Fibroblast of lung (primary cell): Measurements from ENCODE around the gene MEGF9. TPM values are rescaled to one million over a fixed set of nuclear protein-coding genes. Genes with fewer than 3 reads are reported as not detected.

Experiments used
- DNase-seq, 2 donors: peaks; one replicate each; pipeline versions ENCODE4 v3.0.0 to v3.0.0-alpha.2; 2010; ENCODE audit warnings: low read depth in 2 of 2
- H2AFZ ChIP-seq: 2 replicates; pipeline ENCODE4 v1.5.1; 2012; ENCODE audit warnings: low read length, control low read depth, inconsistent platforms
- H3K27ac ChIP-seq: 2 replicates; pipeline ENCODE4 v1.5.1; 2011; ENCODE audit warnings: low read length, control low read depth; ENCODE audit not compliant: insufficient read depth
- H3K27me3 ChIP-seq: 2 replicates; pipeline ENCODE4 v1.5.1; 2011; ENCODE audit warnings: mild to moderate bottlenecking, low read length; ENCODE audit not compliant: control insufficient read depth, insufficient read depth
- H3K36me3 ChIP-seq: 2 replicates; pipeline ENCODE4 v1.5.1; 2011; ENCODE audit warnings: low read length; ENCODE audit not compliant: control insufficient read depth, insufficient read depth
- H3K4me1 ChIP-seq: 2 replicates; pipeline ENCODE4 v1.5.1; 2011; ENCODE audit warnings: low read length; ENCODE audit not compliant: control insufficient read depth, insufficient read depth; ENCODE audit errors: extremely low read depth
- H3K4me2 ChIP-seq: 2 replicates; pipeline ENCODE4 v1.5.1; 2011; ENCODE audit warnings: low read length, control low read depth; ENCODE audit not compliant: insufficient read depth; ENCODE audit errors: extremely low read depth
- H3K4me3 ChIP-seq, 4 experiments: fragments of 200-600 bp in 1 of 4; sonication (generic) in 1 of 4; replicated peaks in 1 of 4; 2 replicates each; pipeline ENCODE4 v1.5.1; 2011 to 2016; ENCODE audit warnings: low read length in 4 of 4, low read depth in 3 of 4, mild to moderate bottlenecking in 3 of 4, control low read depth in 2 of 4, inconsistent platforms in 1 of 4, mixed read lengths in 1 of 4; ENCODE audit not compliant: insufficient read depth in 1 of 4; ENCODE audit errors: control extremely low read depth in 1 of 4
- H3K79me2 ChIP-seq: 2 replicates; pipeline ENCODE4 v1.5.1; 2012; ENCODE audit warnings: mild to moderate bottlenecking, low read length, inconsistent platforms; ENCODE audit not compliant: control insufficient read depth, insufficient read depth
- H3K9ac ChIP-seq: 2 replicates; pipeline ENCODE4 v1.5.1; 2011; ENCODE audit warnings: mild to moderate bottlenecking, low read length, control low read depth; ENCODE audit not compliant: insufficient read depth
- H3K9me3 ChIP-seq: 2 replicates; pipeline ENCODE4 v1.5.1; 2012; ENCODE audit warnings: low read depth, low read length; ENCODE audit not compliant: control insufficient read depth, insufficient read depth
- H4K20me1 ChIP-seq: 2 replicates; pipeline ENCODE4 v1.5.1; 2011; ENCODE audit warnings: low read length; ENCODE audit not compliant: control insufficient read depth, insufficient read depth; ENCODE audit errors: extremely low read depth
- CTCF ChIP-seq, 2 donors: IDR thresholded peaks in 1 of 2; conservative IDR thresholded peaks in 1 of 2; 1 replicate in 1 of 2; 2 replicates in 1 of 2; pipeline ENCODE4 v1.5.1; 2011 to 2012; ENCODE audit warnings: low read length in 2 of 2, control low read depth in 1 of 2, inconsistent platforms in 1 of 2, low read depth in 1 of 2, mild to moderate bottlenecking in 1 of 2
- EZH2 ChIP-seq: IDR thresholded peaks from 2 replicates; pipeline ENCODE4 v1.5.1; 2012; ENCODE audit warnings: low read length, control low read depth, mild to moderate bottlenecking; ENCODE audit errors: missing control alignments
- polyA plus RNA-seq, 2 donors: library from polyadenylated mRNA; depleted of rRNA in 1 of 2; stranded (reverse) in 1 of 2; unstranded in 1 of 2; fragments of >200 nt; gene quantifications; 2 replicates each; pipeline ENCODE4 v1.2.1, GENCODE V29; 2011 to 2012; ENCODE audit warnings: missing spikeins in 1 of 2
- total RNA-seq: library from RNA; depleted of rRNA; stranded (reverse); fragments of >200 nt; gene quantifications from 2 replicates; pipeline ENCODE4 v1.2.1, GENCODE V29; 2014

The MEGF9 gene
- total and polyA plus RNA-seq, 2 donors (not counting 1 experiment from before 2014, with no cell fraction given): 15.8 to 24.9 TPM

GRCh38 chr9:120692901-120693699 lies 21.2 kb downstream of the MEGF9 start:
- Histone ChIP-seq H3K36me3 (no peaks in the 10 kb centered on the region), H3K79me2 (peaks cover 3% of the 10 kb centered on the region), H3K9ac (no peak overlapping the region), H3K4me3 (no peak overlapping the region), H3K27ac (no peak overlapping the region), H4K20me1 (no peaks in the 10 kb centered on the region), H3K4me1 (peaks cover 14% of the 10 kb centered on the region), H3K9me3 (no peaks in the 10 kb centered on the region), H2AFZ (no peak overlapping the region), H3K4me2 (peak overlapping the region; percentile 51), H3K27me3 (no peaks in the 10 kb centered on the region)
- TF ChIP-seq EZH2 (no peak), CTCF (conservative IDR thresholded peaks at IDR 0.05 in 1 of 2, IDR thresholded peaks at IDR 0.05 in 1 of 2; ENCODE audit: low read depth in 1 of 2, low read length in 2 of 2) (no peak)
- DNase-seq: peak; percentile 49 to 80

GRCh38 chr9:120690372-120690771 lies 23.9 kb downstream of the MEGF9 start:
- Histone ChIP-seq H3K27ac (no peak overlapping the region), H3K79me2 (no peaks in the 10 kb centered on the region), H3K4me2 (no peak overlapping the region), H3K4me1 (peaks cover 11% of the 10 kb centered on the region), H3K9ac (no peak overlapping the region), H4K20me1 (no peaks in the 10 kb centered on the region), H3K4me3 (no peak overlapping the region), H3K36me3 (no peaks in the 10 kb centered on the region), H2AFZ (no peak overlapping the region), H3K27me3 (no peaks in the 10 kb centered on the region), H3K9me3 (no peaks in the 10 kb centered on the region)
- TF ChIP-seq CTCF (conservative IDR thresholded peaks at IDR 0.05 in 1 of 2, IDR thresholded peaks at IDR 0.05 in 1 of 2; ENCODE audit: low read depth in 1 of 2, low read length in 2 of 2) (no peak), EZH2 (no peak)
- DNase-seq: no peak

- Histone ChIP-seq H3K4me3 (no peak overlapping the region), H3K27ac (no peak overlapping the region), H3K9me3 (no peaks in the 10 kb centered on the region), H3K79me2 (peaks cover 1% of the 10 kb centered on the region), H3K4me2 (no peak overlapping the region), H3K9ac (no peak overlapping the region), H3K27me3 (no peaks in the 10 kb centered on the region), H4K20me1 (no peaks in the 10 kb centered on the region), H3K4me1 (peaks cover 11% of the 10 kb centered on the region), H3K36me3 (no peaks in the 10 kb centered on the region), H2AFZ (no peak overlapping the region)
- peak; percentile 6 to 87 for DNase-seq
- TF ChIP-seq CTCF (conservative IDR thresholded peaks at IDR 0.05 in 1 of 2, IDR thresholded peaks at IDR 0.05 in 1 of 2; ENCODE audit: low read depth in 1 of 2, low read length in 2 of 2): no peak
- TF ChIP-seq EZH2: no peak
These were observed 24.4 kb downstream of the MEGF9 start for GRCh38 chr9:120689860-120690259.
